ENCODE data around the gene PLA2G4F. TPM values are rescaled to one million over a fixed set of nuclear protein-coding genes. Genes with fewer than 3 reads are reported as not detected.

The PLA2G4F gene
- total RNA-seq, 2 experiments from 2014 or later: not detected

- H3K27ac ChIP-seq (ENCODE audit: low read depth, low read length, poor library complexity, severe bottlenecking): no peak overlapping the region
- no peak for DNase-seq (ENCODE audit: low spot score)
- no TSS peak for BruUV-seq (replicated peaks)
- ChIA-PET CTCF (ENCODE audit: unreplicated experiment) (no interaction called here), POLR2A (interaction anchor here (0.8 kb wide), 1 partner anchor 8 kb away, joined by 3 read pairs; no protein-coding TSS in a partner anchor)
- no peaks in the 10 kb centered on the region for H3K9me2 ChIP-seq (ENCODE audit: insufficient read depth, low read length)
- no peak for TF ChIP-seq CTCF (conservative IDR thresholded peaks at IDR 0.05; ENCODE audit: low read length)
- TF ChIP-seq EZH2phosphoT487 (IDR thresholded peaks at IDR 0.05; ENCODE audit: borderline replicate concordance, low read depth, low read length): no peak
- no peak overlapping the region for H2AFZ ChIP-seq (ENCODE audit: low read length)
- no peaks in the 10 kb centered on the region for H3K4me1 ChIP-seq (ENCODE audit: insufficient read depth, low read length, poor library complexity, severe bottlenecking)
- H3K9me3 ChIP-seq (ENCODE audit: low read length): no peaks in the 10 kb centered on the region
- no peak overlapping the region for H3K4me3 ChIP-seq (ENCODE audit: low read depth, low read length, poor library complexity, severe bottlenecking)
- no peaks in the 10 kb centered on the region for H3K79me2 ChIP-seq (ENCODE audit: insufficient read depth, low read depth, low read length)
- peaks cover 68% of the 10 kb centered on the region for H3K36me3 ChIP-seq (ENCODE audit: insufficient read depth, low read length)
- H3K4me2 ChIP-seq (ENCODE audit: low read length): no peak overlapping the region
- H4K20me1 ChIP-seq (ENCODE audit: insufficient read depth, low read length): no peaks in the 10 kb centered on the region
- intact Hi-C loops (cut with micrococcal nuclease; ENCODE audit: unreplicated experiment): no loop called here
These were observed 16.0 kb upstream of the PLA2G4F start for GRCh38 chr15:42172475-42172874.

GRCh38 chr15:42171795-42172194, 15.4 kb upstream of the PLA2G4F start:
- TF ChIP-seq EZH2phosphoT487 (IDR thresholded peaks at IDR 0.05; ENCODE audit: borderline replicate concordance, low read depth, low read length) (no peak), CTCF (conservative IDR thresholded peaks at IDR 0.05; ENCODE audit: low read length) (no peak)
- Histone ChIP-seq H3K4me1 (ENCODE audit: insufficient read depth, low read length, poor library complexity, severe bottlenecking) (no peaks in the 10 kb centered on the region), H3K9me2 (ENCODE audit: insufficient read depth, low read length) (no peaks in the 10 kb centered on the region), H3K27ac (ENCODE audit: low read depth, low read length, poor library complexity, severe bottlenecking) (no peak overlapping the region), H3K9me3 (ENCODE audit: low read length) (no peaks in the 10 kb centered on the region), H3K36me3 (ENCODE audit: insufficient read depth, low read length) (peaks cover 68% of the 10 kb centered on the region), H4K20me1 (ENCODE audit: insufficient read depth, low read length) (no peaks in the 10 kb centered on the region), H3K4me2 (ENCODE audit: low read length) (no peak overlapping the region), H3K79me2 (ENCODE audit: insufficient read depth, low read depth, low read length) (no peaks in the 10 kb centered on the region), H3K4me3 (ENCODE audit: low read depth, low read length, poor library complexity, severe bottlenecking) (no peak overlapping the region), H2AFZ (ENCODE audit: low read length) (no peak overlapping the region)
- BruUV-seq (replicated peaks): no TSS peak
- intact Hi-C loops (cut with micrococcal nuclease; ENCODE audit: unreplicated experiment): no loop called here
- CTCF ChIA-PET (ENCODE audit: unreplicated experiment): no interaction called here
- POLR2A ChIA-PET: interaction anchor here (0.8 kb wide), 1 partner anchor 8 kb away, joined by 3 read pairs; no protein-coding TSS in a partner anchor
- no peak for DNase-seq (ENCODE audit: low spot score)

GRCh38 chr15:42171122-42171521, 14.7 kb upstream of the PLA2G4F start:
- no peak for TF ChIP-seq CTCF (conservative IDR thresholded peaks at IDR 0.05; ENCODE audit: low read length)
- TF ChIP-seq EZH2phosphoT487 (IDR thresholded peaks at IDR 0.05; ENCODE audit: borderline replicate concordance, low read depth, low read length): no peak
- H3K79me2 ChIP-seq (ENCODE audit: insufficient read depth, low read depth, low read length): no peaks in the 10 kb centered on the region
- H3K4me1 ChIP-seq (ENCODE audit: insufficient read depth, low read length, poor library complexity, severe bottlenecking): no peaks in the 10 kb centered on the region
- H3K4me2 ChIP-seq (ENCODE audit: low read length): no peak overlapping the region
- no peaks in the 10 kb centered on the region for H3K9me3 ChIP-seq (ENCODE audit: low read length)
- intact Hi-C loops (cut with micrococcal nuclease; ENCODE audit: unreplicated experiment): no loop called here
- no peak overlapping the region for H2AFZ ChIP-seq (ENCODE audit: low read length)
- no peaks in the 10 kb centered on the region for H3K9me2 ChIP-seq (ENCODE audit: insufficient read depth, low read length)
- ChIA-PET CTCF (ENCODE audit: unreplicated experiment) (no interaction called here), POLR2A (no interaction called here)
- no peaks in the 10 kb centered on the region for H4K20me1 ChIP-seq (ENCODE audit: insufficient read depth, low read length)
- no peak overlapping the region for H3K4me3 ChIP-seq (ENCODE audit: low read depth, low read length, poor library complexity, severe bottlenecking)
- H3K36me3 ChIP-seq (ENCODE audit: insufficient read depth, low read length): peaks cover 73% of the 10 kb centered on the region
- H3K27ac ChIP-seq (ENCODE audit: low read depth, low read length, poor library complexity, severe bottlenecking): no peak overlapping the region
- no TSS peak for BruUV-seq (replicated peaks)
- no peak for DNase-seq (ENCODE audit: low spot score)

Measured in OCI-LY7 (cell line).